ENCODE results near the gene NTNG1. TPM values are rescaled to one million over a fixed set of nuclear protein-coding genes. Genes with fewer than 3 reads are reported as not detected.

Gene NTNG1
- not detected in 5 replicates for total RNA-seq (2022; extraction: Qiagen RNA extraction; ENCODE audit: low read depth)

DNA sequence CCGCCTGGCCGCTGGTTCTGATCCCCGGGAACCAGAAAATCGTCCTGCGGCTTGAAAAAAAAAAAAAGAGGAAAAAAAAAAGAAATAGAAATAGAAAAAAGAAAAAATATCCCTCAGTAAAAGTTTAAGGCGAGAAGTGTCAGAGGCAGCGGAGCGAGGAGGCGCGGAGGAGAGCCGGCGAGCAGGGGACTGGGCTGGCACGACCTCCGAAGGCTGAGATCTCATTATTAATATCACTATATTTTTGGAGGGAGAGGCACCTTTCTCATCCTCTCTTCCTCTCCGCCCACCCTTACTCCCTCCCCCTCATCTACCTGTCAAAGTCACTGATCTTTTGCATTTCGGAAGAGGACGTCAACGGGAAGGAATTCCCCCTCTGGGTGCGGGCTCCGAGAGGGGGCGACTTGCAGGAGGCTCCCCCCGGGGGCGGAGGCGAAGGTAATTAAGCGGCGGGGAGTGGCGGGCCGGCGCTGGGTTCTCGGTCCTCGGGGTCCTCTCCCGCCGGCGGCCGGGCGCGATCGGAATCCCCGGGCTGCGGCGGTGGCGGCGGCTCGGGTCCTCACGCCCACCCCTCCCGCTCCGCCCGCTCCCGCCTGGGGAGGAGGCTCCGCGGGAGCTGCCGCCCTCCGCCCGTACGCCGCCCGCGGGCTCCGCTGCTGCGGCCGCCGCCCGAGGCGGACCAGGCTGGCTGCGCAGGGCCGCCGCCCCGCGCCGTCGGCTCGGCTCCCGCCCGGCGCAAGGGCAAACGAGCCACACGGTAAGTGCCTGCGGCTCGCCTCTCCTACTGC is at the start of gene NTNG1:
Gene NTNG1, plus strand, starts transcription at position 337 of the 788 bp plus-strand sequence.

Other genes starting within 250 kb of the NTNG1 start
- gene PRMT6, start 84.4 kb upstream of the NTNG1 start, total RNA-seq (2022; extraction: Qiagen RNA extraction; ENCODE audit: low read depth), result not detected in 5 replicates

All from A549 treated with GW870086 at 1 μM for 4 hours (cell line).